ENCODE measurements around the gene MRPL12. TPM values are rescaled to one million over a fixed set of nuclear protein-coding genes. Genes with fewer than 3 reads are reported as not detected.
A peak's percentile ranks its signal among the peaks of the same experiment; 100 is the strongest.

Gene MRPL12
- polyA plus RNA-seq, 3 donors from 2014 or later, result 43.1 to 79.4 (median 58.7) TPM

GRCh38 chr17:81685108-81685507 is 18.1 kb upstream of the MRPL12 start:
- peaks cover 37 to 42% of the 10 kb centered on the region in 2 donors for H3K4me1 Mint-ChIP-seq
- peaks cover 3 to 16% (median 5%) of the 10 kb centered on the region in 3 donors for H3K27me3 Mint-ChIP-seq (ENCODE audit: low read depth in 3 of 3)

GRCh38 chr17:81686614-81687013 is 16.6 kb upstream of the MRPL12 start:
- H3K27ac Mint-ChIP-seq, result no peak overlapping the region
- H3K9me3 Mint-ChIP-seq, result no peaks in the 10 kb centered on the region
- H3K4me3 Mint-ChIP-seq, result no peak overlapping the region
- peaks cover 3 to 16% (median 5%) of the 10 kb centered on the region in 3 donors for H3K27me3 Mint-ChIP-seq (ENCODE audit: low read depth in 3 of 3)
- peaks cover 3 to 5% (median 3%) of the 10 kb centered on the region in 3 donors for H3K36me3 Mint-ChIP-seq
- peaks cover 37 to 41% of the 10 kb centered on the region in 2 donors for H3K4me1 Mint-ChIP-seq
- no peak for DNase-seq

More at GRCh38 chr17:81685108-81685507, 18.1 kb upstream of the MRPL12 start:
- peak overlapping the region; percentile 73 to 85 (median 80) for H3K27ac Mint-ChIP-seq
- peak overlapping the region; percentile 80 to 87 (median 81) for H3K4me3 Mint-ChIP-seq
- DNase-seq, result no peak
- no peaks in the 10 kb centered on the region for H3K9me3 Mint-ChIP-seq
- peaks cover 3 to 5% (median 3%) of the 10 kb centered on the region in 3 donors for H3K36me3 Mint-ChIP-seq

- H3K9me3 Mint-ChIP-seq, result no peaks in the 10 kb centered on the region
- H3K4me1 Mint-ChIP-seq, result peaks cover 31 to 34% of the 10 kb centered on the region in 2 donors
- H3K36me3 Mint-ChIP-seq, result peaks cover 3 to 7% (median 5%) of the 10 kb centered on the region in 3 donors
- peak overlapping the region in 1 of 5 donors; percentile 38 for H3K4me3 Mint-ChIP-seq
- H3K27me3 Mint-ChIP-seq (ENCODE audit: low read depth in 3 of 3), result peaks cover 3 to 15% (median 5%) of the 10 kb centered on the region in 3 donors
- no peak for DNase-seq
- H3K27ac Mint-ChIP-seq, result no peak overlapping the region
These were observed 15.2 kb upstream of the MRPL12 start for GRCh38 chr17:81687770-81688541.

GRCh38 chr17:81688616-81689015 is 14.6 kb upstream of the MRPL12 start:
- no peak overlapping the region for H3K4me3 Mint-ChIP-seq
- H3K9me3 Mint-ChIP-seq, result no peaks in the 10 kb centered on the region
- no peak overlapping the region for H3K27ac Mint-ChIP-seq
- H3K27me3 Mint-ChIP-seq (ENCODE audit: low read depth in 3 of 3), result peaks cover 2 to 11% (median 5%) of the 10 kb centered on the region in 3 donors
- peaks cover 3 to 7% (median 5%) of the 10 kb centered on the region in 3 donors for H3K36me3 Mint-ChIP-seq
- no peak for DNase-seq
- H3K4me1 Mint-ChIP-seq, result peaks cover 26 to 31% of the 10 kb centered on the region in 2 donors

GRCh38 chr17:81690066-81690465 is 13.1 kb upstream of the MRPL12 start:
- Mint-ChIP-seq H3K4me3 (no peak overlapping the region), H3K27me3 (ENCODE audit: low read depth in 3 of 3) (peaks cover 2 to 9% (median 3%) of the 10 kb centered on the region in 3 donors), H3K36me3 (peaks cover 3 to 7% (median 5%) of the 10 kb centered on the region in 3 donors), H3K27ac (no peak overlapping the region), H3K9me3 (no peaks in the 10 kb centered on the region), H3K4me1 (peaks cover 14 to 21% of the 10 kb centered on the region in 2 donors)
- DNase-seq, result no peak

- peaks cover 9 to 17% of the 10 kb centered on the region in 2 donors for H3K4me1 Mint-ChIP-seq
- H3K4me3 Mint-ChIP-seq, result no peak overlapping the region
- no peaks in the 10 kb centered on the region for H3K9me3 Mint-ChIP-seq
These were observed 12.6 kb upstream of the MRPL12 start for GRCh38 chr17:81690549-81690948.

GRCh38 chr17:81691196-81691595 is 12.0 kb upstream of the MRPL12 start:
- peaks cover 2 to 10% (median 3%) of the 10 kb centered on the region in 3 donors for H3K27me3 Mint-ChIP-seq (ENCODE audit: low read depth in 3 of 3)
- H3K4me1 Mint-ChIP-seq, result peaks cover 3 to 13% of the 10 kb centered on the region in 2 donors
- DNase-seq, result no peak
- peaks cover 2 to 6% (median 5%) of the 10 kb centered on the region in 3 donors for H3K36me3 Mint-ChIP-seq
- H3K4me3 Mint-ChIP-seq, result no peak overlapping the region
- no peak overlapping the region for H3K27ac Mint-ChIP-seq
- no peaks in the 10 kb centered on the region for H3K9me3 Mint-ChIP-seq

More at GRCh38 chr17:81690549-81690948, 12.6 kb upstream of the MRPL12 start:
- H3K36me3 Mint-ChIP-seq, result peaks cover 3 to 7% (median 5%) of the 10 kb centered on the region in 3 donors
- peaks cover 2 to 10% (median 3%) of the 10 kb centered on the region in 3 donors for H3K27me3 Mint-ChIP-seq (ENCODE audit: low read depth in 3 of 3)
- DNase-seq, result no peak
- no peak overlapping the region for H3K27ac Mint-ChIP-seq

GRCh38 chr17:81691608-81692007 is 11.6 kb upstream of the MRPL12 start:
- no peak overlapping the region for H3K4me3 Mint-ChIP-seq
- no peak overlapping the region for H3K27ac Mint-ChIP-seq
- no peaks in the 10 kb centered on the region for H3K9me3 Mint-ChIP-seq
- DNase-seq, result no peak
- peaks cover 0 to 5% (median 4%) of the 10 kb centered on the region in 3 donors for H3K36me3 Mint-ChIP-seq
- peaks cover 1 to 10% (median 2%) of the 10 kb centered on the region in 3 donors for H3K27me3 Mint-ChIP-seq (ENCODE audit: low read depth in 3 of 3)
- peaks cover 0 to 11% of the 10 kb centered on the region in 2 donors for H3K4me1 Mint-ChIP-seq

GRCh38 chr17:81693509-81694210 is 9.5 kb upstream of the MRPL12 start:
- Mint-ChIP-seq H3K36me3 (peaks cover 0 to 14% (median 4%) of the 10 kb centered on the region in 3 donors), H3K4me3 (no peak overlapping the region), H3K9me3 (no peaks in the 10 kb centered on the region), H3K27ac (no peak overlapping the region), H3K27me3 (ENCODE audit: low read depth in 3 of 3) (peaks cover 2 to 10% (median 3%) of the 10 kb centered on the region in 3 donors), H3K4me1 (peaks cover 0 to 6% of the 10 kb centered on the region in 2 donors)
- DNase-seq, result no peak

- H3K27ac Mint-ChIP-seq, result no peak overlapping the region
- no peak overlapping the region for H3K4me3 Mint-ChIP-seq
- H3K4me1 Mint-ChIP-seq, result no peaks in the 10 kb centered on the region
- H3K36me3 Mint-ChIP-seq, result peaks cover 0 to 14% (median 0%) of the 10 kb centered on the region in 3 donors
- DNase-seq, result no peak
- H3K9me3 Mint-ChIP-seq, result no peaks in the 10 kb centered on the region
- H3K27me3 Mint-ChIP-seq (ENCODE audit: low read depth in 3 of 3), result peaks cover 2 to 6% (median 3%) of the 10 kb centered on the region in 3 donors
These were observed 8.4 kb upstream of the MRPL12 start for GRCh38 chr17:81694810-81695209.

GRCh38 chr17:81695211-81695610 is 8.0 kb upstream of the MRPL12 start:
- Mint-ChIP-seq H3K4me3 (no peak overlapping the region), H3K27ac (no peak overlapping the region), H3K4me1 (no peaks in the 10 kb centered on the region)

GRCh38 chr17:81695801-81696200 is 7.4 kb upstream of the MRPL12 start:
- Mint-ChIP-seq H3K27me3 (ENCODE audit: low read depth in 3 of 3) (peaks cover 2 to 4% (median 3%) of the 10 kb centered on the region in 3 donors), H3K4me1 (peaks cover under 1 to 1% of the 10 kb centered on the region in 2 donors), H3K36me3 (peaks cover 0 to 14% (median 0%) of the 10 kb centered on the region in 3 donors), H3K9me3 (no peaks in the 10 kb centered on the region), H3K27ac (no peak overlapping the region), H3K4me3 (no peak overlapping the region)
- DNase-seq, result no peak

More at GRCh38 chr17:81695211-81695610, 8.0 kb upstream of the MRPL12 start:
- Mint-ChIP-seq H3K36me3 (peaks cover 0 to 14% (median 0%) of the 10 kb centered on the region in 3 donors), H3K9me3 (no peaks in the 10 kb centered on the region), H3K27me3 (ENCODE audit: low read depth in 3 of 3) (peaks cover 2 to 3% (median 3%) of the 10 kb centered on the region in 3 donors)
- DNase-seq, result no peak

- H3K27me3 Mint-ChIP-seq (ENCODE audit: low read depth in 3 of 3), result peaks cover 2 to 5% (median 3%) of the 10 kb centered on the region in 3 donors
- H3K4me1 Mint-ChIP-seq, result peaks cover 5 to 6% of the 10 kb centered on the region in 2 donors
- no peak for DNase-seq
- no peak overlapping the region for H3K27ac Mint-ChIP-seq
- peaks cover 0 to 14% (median 0%) of the 10 kb centered on the region in 3 donors for H3K36me3 Mint-ChIP-seq
- no peak overlapping the region for H3K4me3 Mint-ChIP-seq
- no peaks in the 10 kb centered on the region for H3K9me3 Mint-ChIP-seq
These were observed 6.8 kb upstream of the MRPL12 start for GRCh38 chr17:81696218-81696941.
